Fibroblast of pulmonary artery (primary cell): ENCODE results near the gene FLNA.

Experiments
- DNase-seq: peaks from one replicate; pipeline ENCODE4 v3.0.0-alpha.2; 2010; ENCODE audit warnings: low read depth
- H3K4me3 ChIP-seq: replicated peaks from 2 replicates; pipeline ENCODE4 v1.5.1; 2011; ENCODE audit warnings: low read depth, mild to moderate bottlenecking, control low read depth, low read length, moderate library complexity
- TF ChIP-seq, protein P1 (sequence below): IDR thresholded peaks from 2 replicates; pipeline ENCODE4 v1.5.1; 2011; ENCODE audit warnings: mild to moderate bottlenecking, control low read depth, low read length, inconsistent platforms; ENCODE audit errors: missing control alignments

The FLNA gene

GRCh38 chrX:154355094-154355775 is 19.2 kb downstream of the FLNA start:
- no peak overlapping the region for H3K4me3 ChIP-seq
- DNase-seq: no peak
- TF ChIP-seq, protein P1, sequence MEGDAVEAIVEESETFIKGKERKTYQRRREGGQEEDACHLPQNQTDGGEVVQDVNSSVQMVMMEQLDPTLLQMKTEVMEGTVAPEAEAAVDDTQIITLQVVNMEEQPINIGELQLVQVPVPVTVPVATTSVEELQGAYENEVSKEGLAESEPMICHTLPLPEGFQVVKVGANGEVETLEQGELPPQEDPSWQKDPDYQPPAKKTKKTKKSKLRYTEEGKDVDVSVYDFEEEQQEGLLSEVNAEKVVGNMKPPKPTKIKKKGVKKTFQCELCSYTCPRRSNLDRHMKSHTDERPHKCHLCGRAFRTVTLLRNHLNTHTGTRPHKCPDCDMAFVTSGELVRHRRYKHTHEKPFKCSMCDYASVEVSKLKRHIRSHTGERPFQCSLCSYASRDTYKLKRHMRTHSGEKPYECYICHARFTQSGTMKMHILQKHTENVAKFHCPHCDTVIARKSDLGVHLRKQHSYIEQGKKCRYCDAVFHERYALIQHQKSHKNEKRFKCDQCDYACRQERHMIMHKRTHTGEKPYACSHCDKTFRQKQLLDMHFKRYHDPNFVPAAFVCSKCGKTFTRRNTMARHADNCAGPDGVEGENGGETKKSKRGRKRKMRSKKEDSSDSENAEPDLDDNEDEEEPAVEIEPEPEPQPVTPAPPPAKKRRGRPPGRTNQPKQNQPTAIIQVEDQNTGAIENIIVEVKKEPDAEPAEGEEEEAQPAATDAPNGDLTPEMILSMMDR: no peak

- TF ChIP-seq, protein P1: no peak
- no peak overlapping the region for H3K4me3 ChIP-seq
These were observed 19.9 kb downstream of the FLNA start for GRCh38 chrX:154354516-154354915.

DNA sequence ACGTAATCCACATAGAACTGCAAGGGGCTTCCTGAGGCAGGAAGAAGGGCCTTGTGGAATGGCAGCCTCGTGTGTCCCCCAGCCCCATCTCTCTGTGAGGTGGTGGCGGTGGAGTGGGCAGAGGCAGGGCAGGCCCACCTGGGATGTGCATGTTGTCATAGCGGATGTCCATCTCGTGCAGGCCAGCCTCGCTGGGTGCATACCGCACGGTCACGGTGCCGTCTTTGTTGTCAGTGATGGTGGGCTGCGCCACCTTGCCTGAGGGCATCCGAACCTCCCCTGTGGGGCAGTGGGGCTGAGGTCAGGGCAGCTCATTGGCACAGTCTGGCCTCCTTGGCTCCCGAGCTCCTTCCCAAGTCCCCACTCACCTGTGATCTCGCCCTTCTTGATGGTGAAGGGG is 20.4 kb downstream of the FLNA start:
- no peak for DNase-seq
- H3K4me3 ChIP-seq: no peak overlapping the region
- TF ChIP-seq, protein P1: no peak

More at GRCh38 chrX:154354516-154354915, 19.9 kb downstream of the FLNA start:
- DNase-seq: no peak

DNA sequence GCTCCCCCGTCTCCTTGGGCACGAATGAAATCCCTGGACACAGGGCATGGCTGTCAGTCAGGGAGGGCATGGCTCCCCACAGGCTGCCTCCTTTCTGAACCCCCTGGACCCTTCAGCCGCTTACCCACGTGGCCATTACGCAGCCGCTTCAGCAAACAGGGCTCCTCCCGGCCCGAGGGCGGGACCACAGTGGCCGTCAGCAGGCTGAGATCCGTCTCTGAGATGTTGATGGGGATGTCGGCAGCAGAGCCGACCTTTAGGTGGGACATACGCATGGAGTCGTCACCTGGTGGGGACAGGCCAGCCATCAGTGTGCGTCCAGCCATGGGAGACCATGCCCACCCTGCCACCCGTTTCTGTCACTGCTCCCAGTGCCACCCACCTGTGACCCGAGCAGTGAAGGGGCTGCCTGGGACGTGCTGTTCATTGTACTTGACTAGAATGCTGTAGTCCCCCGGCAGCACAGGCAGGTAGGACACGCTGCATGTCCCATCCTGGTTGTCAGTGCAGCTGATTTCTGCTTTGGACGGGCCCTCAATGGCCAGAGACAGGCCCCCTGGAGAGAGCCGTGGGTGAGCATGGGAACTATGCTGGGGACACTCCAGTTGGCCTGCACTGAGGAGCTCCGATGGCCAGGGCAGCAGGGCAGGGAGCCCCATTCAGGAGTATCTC is 21.1 kb downstream of the FLNA start:
- no peak overlapping the region for H3K4me3 ChIP-seq
- TF ChIP-seq, protein P1: no peak
- DNase-seq: no peak

DNA sequence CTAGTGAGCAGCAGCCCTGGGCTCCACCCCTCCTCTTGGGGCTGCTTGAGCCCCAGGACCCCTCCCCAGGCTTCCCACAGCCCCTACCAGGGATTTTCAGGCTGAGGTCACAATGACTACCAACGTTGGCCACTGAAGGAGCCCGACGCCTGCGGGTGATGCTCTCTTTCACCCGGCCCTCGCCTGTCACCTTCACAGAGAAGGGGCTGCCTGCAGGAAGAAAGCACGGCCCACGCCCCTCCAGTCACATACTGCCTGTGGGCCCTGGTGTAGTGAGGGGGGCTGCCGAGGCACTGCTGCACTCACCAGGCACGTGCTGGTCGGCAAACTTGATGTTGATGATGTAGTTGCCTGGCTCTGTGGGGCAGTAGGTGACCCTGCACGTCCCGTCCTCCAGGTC is 22.0 kb downstream of the FLNA start:
- no peak overlapping the region for H3K4me3 ChIP-seq
- TF ChIP-seq, protein P1: no peak
- no peak for DNase-seq

GRCh38 chrX:154352012-154352401 is 22.4 kb downstream of the FLNA start:
- H3K4me3 ChIP-seq: no peak overlapping the region
- TF ChIP-seq, protein P1: no peak
- DNase-seq: no peak
